Liver (tissue), 9 donors: ENCODE measurements around the gene PDE2A. TPM values are rescaled to one million over a fixed set of nuclear protein-coding genes. Genes with fewer than 3 reads are reported as not detected.
"Not testable (repeated sequence)": the region's sequence is repeated elsewhere in the genome, so short reads cannot be mapped to it uniquely, and the experiment has no call there.

ENCODE experiments used
- DNase-seq: peaks from one replicate; pipeline ENCODE4 v3.0.0-alpha.2; 2017; ENCODE audit warnings: low spot score
- H3K27ac ChIP-seq, 2 donors: one replicate each; pipeline ENCODE4 v1.7.0; 2013; ENCODE audit warnings: inconsistent platforms in 2 of 2, low read length in 2 of 2, control low read depth in 1 of 2, low read depth in 1 of 2, mild to moderate bottlenecking in 1 of 2
- H3K27me3 ChIP-seq, 4 donors: one replicate each; pipeline versions ENCODE4 v1.6.1 to v1.7.0; 2013; ENCODE audit warnings: low read length in 3 of 4, inconsistent platforms in 1 of 4, mild to moderate bottlenecking in 1 of 4, moderate library complexity in 1 of 4; ENCODE audit not compliant: control insufficient read depth in 4 of 4, insufficient read depth in 4 of 4
- H3K36me3 ChIP-seq, 4 donors: one replicate each; pipeline versions ENCODE4 v1.6.1 to v1.7.0; 2013; ENCODE audit warnings: low read length in 3 of 4, mild to moderate bottlenecking in 3 of 4, low read depth in 1 of 4, moderate library complexity in 1 of 4; ENCODE audit not compliant: control insufficient read depth in 4 of 4, insufficient read depth in 3 of 4
- H3K4me1 ChIP-seq, 4 donors: one replicate each; pipeline versions ENCODE4 v1.6.1 to v1.7.0; 2013; ENCODE audit warnings: low read length in 3 of 4, mild to moderate bottlenecking in 3 of 4, moderate library complexity in 1 of 4; ENCODE audit not compliant: control insufficient read depth in 4 of 4, insufficient read depth in 4 of 4
- H3K4me3 ChIP-seq, 3 donors: one replicate each; pipeline versions ENCODE4 v1.6.1 to v1.7.0; 2013; ENCODE audit warnings: low read length in 3 of 3, control low read depth in 1 of 3, low read depth in 1 of 3, mild to moderate bottlenecking in 1 of 3
- H3K9ac ChIP-seq, 2 donors: one replicate each; pipeline ENCODE4 v1.7.0; 2013; ENCODE audit warnings: low read length in 2 of 2, mild to moderate bottlenecking in 2 of 2, moderate library complexity in 2 of 2, control low read depth in 1 of 2, low read depth in 1 of 2
- H3K9me3 ChIP-seq, 4 donors: one replicate each; pipeline versions ENCODE4 v1.6.1 to v1.7.0; 2013; ENCODE audit warnings: low read length in 3 of 4; ENCODE audit not compliant: control insufficient read depth in 4 of 4
- EGR1 ChIP-seq, 2 donors: IDR thresholded peaks; 2 replicates each; pipeline ENCODE4 v1.6.1; 2016 to 2018; ENCODE audit warnings: antibody characterized with exemption in 2 of 2, low read depth in 2 of 2
- GABPA ChIP-seq, 2 donors: IDR thresholded peaks in 1 of 2; conservative IDR thresholded peaks in 1 of 2; 2 replicates each; pipeline ENCODE4 v1.6.1; 2016; ENCODE audit warnings: antibody characterized with exemption in 2 of 2, mild to moderate bottlenecking in 1 of 2, moderate library complexity in 1 of 2
- HNF4G ChIP-seq: IDR thresholded peaks from 2 replicates; pipeline ENCODE4 v1.6.1; 2016; ENCODE audit warnings: antibody characterized with exemption
- JUND ChIP-seq, 2 donors: IDR thresholded peaks; 2 replicates each; pipeline ENCODE4 v1.6.1; 2016; ENCODE audit warnings: antibody characterized with exemption in 2 of 2
- RAD21 ChIP-seq, 2 donors: IDR thresholded peaks; 2 replicates each; pipeline ENCODE4 v1.6.1; 2016; ENCODE audit warnings: antibody characterized with exemption in 2 of 2, mild to moderate bottlenecking in 2 of 2
- RXRA ChIP-seq, 2 donors: IDR thresholded peaks; 2 replicates each; pipeline ENCODE4 v1.6.1; 2017 to 2018; ENCODE audit warnings: antibody characterized with exemption in 2 of 2, mild to moderate bottlenecking in 1 of 2
- SP1 ChIP-seq: IDR thresholded peaks from 2 replicates; pipeline ENCODE4 v1.6.1; 2018; ENCODE audit warnings: antibody characterized with exemption, mild to moderate bottlenecking
- TAF1 ChIP-seq: conservative IDR thresholded peaks from 2 replicates; pipeline ENCODE4 v1.6.1; 2016; ENCODE audit warnings: antibody characterized with exemption, mild to moderate bottlenecking
- YY1 ChIP-seq: IDR thresholded peaks from 2 replicates; pipeline ENCODE4 v1.6.1; 2016; ENCODE audit warnings: antibody characterized with exemption, mild to moderate bottlenecking
- WGBS: extraction: QIAGEN DNeasy Blood & Tissue Kit; methylation state at CpG from one replicate; pipeline ENCODE4 v1.1.7; 2013; 5-methylcytosine and 5-hydroxymethylcytosine counted together
- polyA plus RNA-seq, 2 donors: library from polyadenylated mRNA; stranded (reverse) in 1 of 2; unstranded in 1 of 2; fragments of 200-250 nt in 1 of 2; fragments of >200 nt in 1 of 2; fragmentation: Nextera tagmentation in 1 of 2; extraction: Ambion mirVana in 1 of 2; gene quantifications; one replicate each; pipeline versions ENCODE4 v1.2.1 to v1.2.3, GENCODE V29; 2013 to 2015
- total RNA-seq, 2 donors: library from RNA; depleted of rRNA; stranded (reverse); fragments of >200 nt; gene quantifications; one replicate each; pipeline ENCODE4 v1.2.3, GENCODE V29; 2014
- TF ChIP-seq, protein P1 (sequence below): IDR thresholded peaks from 2 replicates; pipeline ENCODE4 v1.6.1; 2016; ENCODE audit warnings: antibody characterized with exemption, mild to moderate bottlenecking
- TF ChIP-seq, protein P2 (sequence below): IDR thresholded peaks from 2 replicates; pipeline ENCODE4 v1.6.1; 2016; ENCODE audit warnings: antibody characterized with exemption
- TF ChIP-seq, protein P3 (sequence below): IDR thresholded peaks from 2 replicates; pipeline ENCODE4 v1.6.1; 2016; ENCODE audit warnings: antibody characterized with exemption
- TF ChIP-seq, protein P4 (sequence below): fragments of 150-350 bp; IDR thresholded peaks from 2 replicates; pipeline ENCODE4 v1.5.1; 2017; ENCODE audit warnings: improper control_type of control experiment, low read depth, low read length; ENCODE audit not compliant: missing input control
- donor health status: healthy.
- donor health status: healthy.
- donor health status: healthy.
- donor health status: healthy.
- donor health status: healthy.

PDE2A gene
- total and polyA plus RNA-seq, 4 donors, result 4.3 to 32.8 (median 12.9) TPM

DNA sequence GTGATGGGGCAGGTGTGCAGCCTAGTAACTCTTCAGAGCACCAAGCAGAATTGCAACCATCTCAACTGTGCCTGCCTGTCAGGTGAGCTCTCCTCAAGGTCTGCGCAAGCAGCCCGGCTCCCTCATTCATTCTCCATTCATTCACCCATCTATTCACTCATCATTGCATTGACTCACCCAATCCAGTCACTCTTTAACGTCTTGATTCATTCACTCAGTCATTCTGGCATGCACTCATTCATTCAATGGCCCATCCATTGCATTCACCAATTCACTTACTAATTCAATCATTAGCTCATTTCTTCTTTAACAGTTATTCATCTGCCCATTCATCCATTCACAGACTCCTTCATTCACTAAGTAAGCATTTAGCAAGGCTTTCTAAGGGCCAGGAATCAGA lies 111.8 kb downstream of the PDE2A start (continued):
- TF ChIP-seq, protein P1, sequence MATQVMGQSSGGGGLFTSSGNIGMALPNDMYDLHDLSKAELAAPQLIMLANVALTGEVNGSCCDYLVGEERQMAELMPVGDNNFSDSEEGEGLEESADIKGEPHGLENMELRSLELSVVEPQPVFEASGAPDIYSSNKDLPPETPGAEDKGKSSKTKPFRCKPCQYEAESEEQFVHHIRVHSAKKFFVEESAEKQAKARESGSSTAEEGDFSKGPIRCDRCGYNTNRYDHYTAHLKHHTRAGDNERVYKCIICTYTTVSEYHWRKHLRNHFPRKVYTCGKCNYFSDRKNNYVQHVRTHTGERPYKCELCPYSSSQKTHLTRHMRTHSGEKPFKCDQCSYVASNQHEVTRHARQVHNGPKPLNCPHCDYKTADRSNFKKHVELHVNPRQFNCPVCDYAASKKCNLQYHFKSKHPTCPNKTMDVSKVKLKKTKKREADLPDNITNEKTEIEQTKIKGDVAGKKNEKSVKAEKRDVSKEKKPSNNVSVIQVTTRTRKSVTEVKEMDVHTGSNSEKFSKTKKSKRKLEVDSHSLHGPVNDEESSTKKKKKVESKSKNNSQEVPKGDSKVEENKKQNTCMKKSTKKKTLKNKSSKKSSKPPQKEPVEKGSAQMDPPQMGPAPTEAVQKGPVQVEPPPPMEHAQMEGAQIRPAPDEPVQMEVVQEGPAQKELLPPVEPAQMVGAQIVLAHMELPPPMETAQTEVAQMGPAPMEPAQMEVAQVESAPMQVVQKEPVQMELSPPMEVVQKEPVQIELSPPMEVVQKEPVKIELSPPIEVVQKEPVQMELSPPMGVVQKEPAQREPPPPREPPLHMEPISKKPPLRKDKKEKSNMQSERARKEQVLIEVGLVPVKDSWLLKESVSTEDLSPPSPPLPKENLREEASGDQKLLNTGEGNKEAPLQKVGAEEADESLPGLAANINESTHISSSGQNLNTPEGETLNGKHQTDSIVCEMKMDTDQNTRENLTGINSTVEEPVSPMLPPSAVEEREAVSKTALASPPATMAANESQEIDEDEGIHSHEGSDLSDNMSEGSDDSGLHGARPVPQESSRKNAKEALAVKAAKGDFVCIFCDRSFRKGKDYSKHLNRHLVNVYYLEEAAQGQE, result no peak
- no peak for TF ChIP-seq JUND (IDR thresholded peaks at IDR 0.05)
- TF ChIP-seq, protein P2, sequence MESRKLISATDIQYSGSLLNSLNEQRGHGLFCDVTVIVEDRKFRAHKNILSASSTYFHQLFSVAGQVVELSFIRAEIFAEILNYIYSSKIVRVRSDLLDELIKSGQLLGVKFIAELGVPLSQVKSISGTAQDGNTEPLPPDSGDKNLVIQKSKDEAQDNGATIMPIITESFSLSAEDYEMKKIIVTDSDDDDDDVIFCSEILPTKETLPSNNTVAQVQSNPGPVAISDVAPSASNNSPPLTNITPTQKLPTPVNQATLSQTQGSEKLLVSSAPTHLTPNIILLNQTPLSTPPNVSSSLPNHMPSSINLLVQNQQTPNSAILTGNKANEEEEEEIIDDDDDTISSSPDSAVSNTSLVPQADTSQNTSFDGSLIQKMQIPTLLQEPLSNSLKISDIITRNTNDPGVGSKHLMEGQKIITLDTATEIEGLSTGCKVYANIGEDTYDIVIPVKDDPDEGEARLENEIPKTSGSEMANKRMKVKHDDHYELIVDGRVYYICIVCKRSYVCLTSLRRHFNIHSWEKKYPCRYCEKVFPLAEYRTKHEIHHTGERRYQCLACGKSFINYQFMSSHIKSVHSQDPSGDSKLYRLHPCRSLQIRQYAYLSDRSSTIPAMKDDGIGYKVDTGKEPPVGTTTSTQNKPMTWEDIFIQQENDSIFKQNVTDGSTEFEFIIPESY, result no peak
- TF ChIP-seq RAD21 (IDR thresholded peaks at IDR 0.05), result no peak
- no peak for TF ChIP-seq EGR1 (IDR thresholded peaks at IDR 0.05; ENCODE audit: low read depth in 2 of 2)

DNA sequence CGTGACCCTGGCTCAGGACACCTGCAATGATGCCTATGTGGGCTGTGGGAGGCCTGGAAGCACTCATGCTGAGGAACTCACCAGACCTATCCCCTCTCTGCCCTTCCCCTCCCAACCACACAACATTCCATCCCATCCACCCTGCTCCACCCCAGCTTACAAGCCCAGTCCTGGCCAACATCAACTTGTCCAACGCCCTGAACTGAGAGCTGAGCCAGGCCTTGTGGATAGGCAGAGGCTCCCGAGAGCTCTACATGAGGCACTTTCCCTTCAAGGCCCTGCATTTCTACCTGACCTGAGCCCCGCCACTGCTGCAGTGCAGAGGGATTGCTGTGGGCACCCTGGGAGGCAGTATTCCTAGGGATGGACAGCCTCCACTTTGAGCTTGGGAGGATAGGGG lies 112.4 kb downstream of the PDE2A start:
- Histone ChIP-seq H3K9ac (no peak overlapping the region), H3K36me3 (no peaks in the 10 kb centered on the region), H3K9me3 (no peaks in the 10 kb centered on the region), H3K27ac (no peak overlapping the region), H3K4me3 (no peak overlapping the region), H3K27me3 (no peaks in the 10 kb centered on the region), H3K4me1 (no peaks in the 10 kb centered on the region)
- 92% methylated on average over 4 of the region's 4 CpGs for WGBS
- TF ChIP-seq GABPA (IDR thresholded peaks at IDR 0.05 in 1 of 2, conservative IDR thresholded peaks at IDR 0.05 in 1 of 2) (no peak), SP1 (no peak), EGR1 (IDR thresholded peaks at IDR 0.05; ENCODE audit: low read depth in 2 of 2) (no peak), YY1 (no peak), HNF4G (no peak), RXRA (IDR thresholded peaks at IDR 0.05) (no peak), TAF1 (no peak)
- TF ChIP-seq, protein P3, sequence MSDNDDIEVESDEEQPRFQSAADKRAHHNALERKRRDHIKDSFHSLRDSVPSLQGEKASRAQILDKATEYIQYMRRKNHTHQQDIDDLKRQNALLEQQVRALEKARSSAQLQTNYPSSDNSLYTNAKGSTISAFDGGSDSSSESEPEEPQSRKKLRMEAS, result no peak
- TF ChIP-seq, protein P2, result no peak
- TF ChIP-seq, protein P4, sequence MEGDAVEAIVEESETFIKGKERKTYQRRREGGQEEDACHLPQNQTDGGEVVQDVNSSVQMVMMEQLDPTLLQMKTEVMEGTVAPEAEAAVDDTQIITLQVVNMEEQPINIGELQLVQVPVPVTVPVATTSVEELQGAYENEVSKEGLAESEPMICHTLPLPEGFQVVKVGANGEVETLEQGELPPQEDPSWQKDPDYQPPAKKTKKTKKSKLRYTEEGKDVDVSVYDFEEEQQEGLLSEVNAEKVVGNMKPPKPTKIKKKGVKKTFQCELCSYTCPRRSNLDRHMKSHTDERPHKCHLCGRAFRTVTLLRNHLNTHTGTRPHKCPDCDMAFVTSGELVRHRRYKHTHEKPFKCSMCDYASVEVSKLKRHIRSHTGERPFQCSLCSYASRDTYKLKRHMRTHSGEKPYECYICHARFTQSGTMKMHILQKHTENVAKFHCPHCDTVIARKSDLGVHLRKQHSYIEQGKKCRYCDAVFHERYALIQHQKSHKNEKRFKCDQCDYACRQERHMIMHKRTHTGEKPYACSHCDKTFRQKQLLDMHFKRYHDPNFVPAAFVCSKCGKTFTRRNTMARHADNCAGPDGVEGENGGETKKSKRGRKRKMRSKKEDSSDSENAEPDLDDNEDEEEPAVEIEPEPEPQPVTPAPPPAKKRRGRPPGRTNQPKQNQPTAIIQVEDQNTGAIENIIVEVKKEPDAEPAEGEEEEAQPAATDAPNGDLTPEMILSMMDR, result no peak
- TF ChIP-seq, protein P1, result no peak
- no peak for DNase-seq

DNA sequence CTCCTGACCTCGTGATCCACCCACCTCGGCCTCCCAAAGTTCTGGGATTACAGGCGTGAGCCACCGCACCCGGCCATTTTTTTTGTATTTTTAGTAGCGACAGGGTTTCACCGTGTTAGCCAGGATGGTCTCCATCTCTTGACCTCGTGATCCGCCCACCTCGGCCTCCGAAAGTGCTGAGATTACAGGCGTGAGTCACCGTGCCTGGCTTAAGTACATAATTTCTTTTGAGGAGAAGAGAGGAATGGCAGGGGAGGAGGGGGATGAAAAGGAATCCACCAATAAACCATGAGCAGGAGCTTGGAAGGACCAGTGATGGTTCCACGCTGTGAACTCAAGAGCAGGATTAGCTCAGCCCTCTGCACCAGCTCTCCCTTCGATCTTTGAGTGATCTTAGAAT lies 113.4 kb downstream of the PDE2A start:
- H3K27me3 ChIP-seq, H3K9me3 ChIP-seq, H3K4me1 ChIP-seq, H3K27ac ChIP-seq, DNase-seq, H3K9ac ChIP-seq, H3K36me3 ChIP-seq, H3K4me3 ChIP-seq: not testable (repeated sequence)
- WGBS, result 94% methylated on average over 15 of the region's 15 CpGs
